ENCODE results near the gene KIF18A.

KIF18A gene

GRCh38 chr11:28123151-28123581 is 15.2 kb upstream of the KIF18A start:
- ChIA-PET POLR2A (no interaction called here), CTCF (interaction anchor here (0.7 to 1.3 kb wide), 3 partner anchors 11 to 16 kb away, joined by 3 to 4 read pairs (median 4); no protein-coding TSS in a partner anchor)
- no peak for DNase-seq (ENCODE audit: extremely low spot score)
- TF ChIP-seq, protein P1, sequence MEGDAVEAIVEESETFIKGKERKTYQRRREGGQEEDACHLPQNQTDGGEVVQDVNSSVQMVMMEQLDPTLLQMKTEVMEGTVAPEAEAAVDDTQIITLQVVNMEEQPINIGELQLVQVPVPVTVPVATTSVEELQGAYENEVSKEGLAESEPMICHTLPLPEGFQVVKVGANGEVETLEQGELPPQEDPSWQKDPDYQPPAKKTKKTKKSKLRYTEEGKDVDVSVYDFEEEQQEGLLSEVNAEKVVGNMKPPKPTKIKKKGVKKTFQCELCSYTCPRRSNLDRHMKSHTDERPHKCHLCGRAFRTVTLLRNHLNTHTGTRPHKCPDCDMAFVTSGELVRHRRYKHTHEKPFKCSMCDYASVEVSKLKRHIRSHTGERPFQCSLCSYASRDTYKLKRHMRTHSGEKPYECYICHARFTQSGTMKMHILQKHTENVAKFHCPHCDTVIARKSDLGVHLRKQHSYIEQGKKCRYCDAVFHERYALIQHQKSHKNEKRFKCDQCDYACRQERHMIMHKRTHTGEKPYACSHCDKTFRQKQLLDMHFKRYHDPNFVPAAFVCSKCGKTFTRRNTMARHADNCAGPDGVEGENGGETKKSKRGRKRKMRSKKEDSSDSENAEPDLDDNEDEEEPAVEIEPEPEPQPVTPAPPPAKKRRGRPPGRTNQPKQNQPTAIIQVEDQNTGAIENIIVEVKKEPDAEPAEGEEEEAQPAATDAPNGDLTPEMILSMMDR (IDR thresholded peaks at IDR 0.05; ENCODE audit: control extremely low read depth, extremely low read depth, low read depth, missing control alignments): no peak

DNA sequence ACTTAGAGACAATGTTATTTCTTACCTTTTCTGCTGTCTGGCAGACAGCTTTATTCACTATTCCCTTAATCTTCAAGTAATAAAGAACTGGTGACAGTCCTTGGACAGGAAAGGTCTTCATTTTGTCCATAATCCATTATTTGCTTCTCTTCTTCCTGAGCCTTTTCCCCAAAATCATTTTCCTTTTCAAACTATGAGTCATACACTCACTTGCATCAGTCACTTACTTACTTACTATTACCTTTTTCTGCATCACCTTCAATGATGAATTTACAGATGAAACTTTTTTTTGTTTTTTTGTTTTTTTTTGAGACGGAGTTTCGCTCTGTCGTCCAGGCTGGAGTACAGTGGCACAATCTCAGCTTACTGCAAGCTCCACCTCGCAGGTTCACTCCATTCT is 9.8 kb upstream of the KIF18A start:
- TF ChIP-seq, protein P1 (IDR thresholded peaks at IDR 0.05; ENCODE audit: control extremely low read depth, extremely low read depth, low read depth, missing control alignments): no peak
- ChIA-PET CTCF (interaction anchor here (1.2 to 1.8 kb wide), 3 partner anchors 8 to 55 kb away, joined by 3 to 5 read pairs (median 3); no protein-coding TSS in a partner anchor), POLR2A (no interaction called here)
- no peak for DNase-seq (ENCODE audit: extremely low spot score)

DNA sequence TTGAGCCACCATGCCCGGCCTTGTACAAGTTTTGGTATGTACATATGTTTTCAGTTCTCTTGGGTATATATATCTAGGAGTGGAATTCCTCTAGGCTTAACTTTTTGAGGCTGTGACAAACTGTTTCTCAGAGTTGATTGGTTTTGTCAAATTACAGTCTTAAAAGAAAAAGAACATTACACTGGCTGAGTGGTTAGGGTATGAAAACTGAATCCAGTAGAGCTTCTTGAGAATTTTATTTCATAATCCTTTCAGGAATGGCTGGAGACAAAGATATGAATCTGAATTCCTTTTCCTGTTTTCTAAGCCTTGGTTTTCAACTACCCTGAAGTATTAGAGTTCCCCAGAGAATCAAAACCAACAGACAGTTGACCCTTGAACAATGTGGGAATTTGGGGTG is 6.8 kb upstream of the KIF18A start:
- TF ChIP-seq, protein P1 (IDR thresholded peaks at IDR 0.05; ENCODE audit: control extremely low read depth, extremely low read depth, low read depth, missing control alignments): no peak
- no peak for DNase-seq (ENCODE audit: extremely low spot score)
- POLR2A ChIA-PET: no interaction called here
- CTCF ChIA-PET: interaction anchor here (1.1 kb wide), 1 partner anchor 12 kb away, joined by 3 read pairs; no protein-coding TSS in a partner anchor

DNA sequence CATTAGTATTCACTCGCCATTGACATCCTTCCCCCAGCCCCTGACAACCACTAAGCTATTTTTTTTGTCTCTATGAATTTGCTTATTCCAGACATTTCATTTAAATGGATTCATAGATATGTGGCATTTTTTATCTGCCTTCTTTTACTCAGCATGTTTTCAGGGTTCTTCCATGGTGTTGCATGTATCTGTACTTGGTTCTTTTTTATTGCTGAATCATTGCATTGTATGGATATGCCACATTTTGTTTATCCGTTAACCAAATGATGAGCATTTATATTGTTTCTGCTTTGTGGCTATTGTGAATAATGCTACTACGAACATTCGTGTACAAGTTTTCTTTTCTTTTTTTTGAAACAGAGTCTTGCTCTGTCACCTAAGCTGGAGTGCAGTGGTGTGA is 6.2 kb upstream of the KIF18A start:
- no peak for DNase-seq (ENCODE audit: extremely low spot score)
- POLR2A ChIA-PET: no interaction called here
- TF ChIP-seq, protein P1 (IDR thresholded peaks at IDR 0.05; ENCODE audit: control extremely low read depth, extremely low read depth, low read depth, missing control alignments): no peak
- CTCF ChIA-PET: interaction anchor here (1.1 kb wide), 1 partner anchor 13 kb away, joined by 3 read pairs; no protein-coding TSS in a partner anchor

GRCh38 chr11:28110821-28111200 is 2.9 kb upstream of the KIF18A start:
- POLR2A ChIA-PET: no interaction called here
- no peak for DNase-seq (ENCODE audit: extremely low spot score)
- TF ChIP-seq, protein P1 (IDR thresholded peaks at IDR 0.05; ENCODE audit: control extremely low read depth, extremely low read depth, low read depth, missing control alignments): no peak
- CTCF ChIA-PET: no interaction called here

DNA sequence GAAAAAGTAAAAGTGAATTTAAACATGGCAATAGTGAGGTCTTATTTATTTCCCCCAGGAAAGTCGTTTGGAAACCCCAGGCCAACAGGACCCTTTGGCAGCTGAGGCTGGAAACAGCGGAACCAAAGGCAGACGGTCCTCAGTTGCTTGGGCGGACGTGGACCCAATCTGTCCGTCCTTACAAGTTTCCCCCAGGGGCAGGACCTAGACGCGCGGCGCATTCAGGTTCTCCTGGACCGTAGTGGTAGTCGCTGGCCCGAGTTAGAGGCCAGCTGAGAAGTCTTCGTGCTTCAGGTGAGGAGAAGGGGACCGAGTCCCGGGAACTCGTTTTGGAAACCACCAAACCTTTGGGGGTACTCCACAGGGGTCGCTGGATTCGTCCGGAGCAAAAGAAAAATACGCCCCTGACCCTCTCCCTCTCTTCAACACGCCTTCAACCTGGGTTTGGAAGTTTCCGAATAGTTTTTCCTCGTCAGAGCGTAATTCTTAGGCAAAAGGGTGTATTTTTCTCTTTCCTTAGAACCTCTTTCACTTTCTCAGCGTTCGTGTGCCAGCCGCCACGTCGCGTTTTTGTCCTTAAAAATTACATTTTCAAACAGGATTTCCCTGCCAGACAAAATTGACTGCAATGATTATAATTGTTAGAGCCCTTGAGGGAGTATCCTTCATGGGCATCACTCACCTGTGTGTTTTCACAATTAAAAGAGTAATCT is 2.3 kb upstream of the KIF18A start:
- POLR2A ChIA-PET: no interaction called here
- peak; percentile 57 for DNase-seq (ENCODE audit: extremely low spot score)
- TF ChIP-seq, protein P1 (IDR thresholded peaks at IDR 0.05; ENCODE audit: control extremely low read depth, extremely low read depth, low read depth, missing control alignments): no peak
- CTCF ChIA-PET: interaction anchor here (1.7 kb wide), 1 partner anchor 8 kb away, joined by 5 read pairs; no protein-coding TSS in a partner anchor

Data from GM10248 (cell line).